Thyroid gland (tissue), 4 donors: ENCODE data around the gene ZNF621.

Source experiments
- POLR2A ChIP-seq, 2 donors: fragments of 450-650 bp; IDR thresholded peaks; one replicate each; pipeline ENCODE4 v1.6.1; 2017; ENCODE audit warnings: antibody characterized with exemption in 2 of 2, mild to moderate bottlenecking in 2 of 2, moderate library complexity in 1 of 2
- TF ChIP-seq, protein P1 (sequence below), 6 experiments: fragments of 200-600 bp in 3 of 6; fragments of 450-650 bp in 3 of 6; sonication (generic) in 3 of 6; IDR thresholded peaks; one replicate each; pipeline ENCODE4 v1.5.1; 2016 to 2019; ENCODE audit warnings: antibody characterized with exemption in 6 of 6, mild to moderate bottlenecking in 2 of 6, inconsistent platforms in 1 of 6, moderate library complexity in 1 of 6

DNA sequence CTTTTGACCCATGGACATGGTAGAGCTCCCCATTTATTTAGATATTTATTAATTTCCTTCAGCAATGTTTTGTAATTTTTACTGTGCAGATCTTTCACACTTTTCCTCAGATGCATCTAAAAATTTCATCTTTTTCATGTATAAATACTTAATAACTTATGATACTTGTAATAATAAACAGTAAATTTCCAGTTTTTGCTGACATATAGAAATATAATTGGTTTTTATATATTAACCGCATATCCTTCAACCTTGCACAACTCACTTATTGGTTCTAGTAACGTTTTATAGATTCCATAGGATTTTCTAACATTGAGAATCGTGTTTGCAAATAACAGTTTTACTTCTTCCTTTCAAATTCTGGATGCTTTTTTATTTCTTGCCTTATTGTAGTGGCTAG lies 3.5 kb upstream of the ZNF621 start:
- TF ChIP-seq, protein P1, sequence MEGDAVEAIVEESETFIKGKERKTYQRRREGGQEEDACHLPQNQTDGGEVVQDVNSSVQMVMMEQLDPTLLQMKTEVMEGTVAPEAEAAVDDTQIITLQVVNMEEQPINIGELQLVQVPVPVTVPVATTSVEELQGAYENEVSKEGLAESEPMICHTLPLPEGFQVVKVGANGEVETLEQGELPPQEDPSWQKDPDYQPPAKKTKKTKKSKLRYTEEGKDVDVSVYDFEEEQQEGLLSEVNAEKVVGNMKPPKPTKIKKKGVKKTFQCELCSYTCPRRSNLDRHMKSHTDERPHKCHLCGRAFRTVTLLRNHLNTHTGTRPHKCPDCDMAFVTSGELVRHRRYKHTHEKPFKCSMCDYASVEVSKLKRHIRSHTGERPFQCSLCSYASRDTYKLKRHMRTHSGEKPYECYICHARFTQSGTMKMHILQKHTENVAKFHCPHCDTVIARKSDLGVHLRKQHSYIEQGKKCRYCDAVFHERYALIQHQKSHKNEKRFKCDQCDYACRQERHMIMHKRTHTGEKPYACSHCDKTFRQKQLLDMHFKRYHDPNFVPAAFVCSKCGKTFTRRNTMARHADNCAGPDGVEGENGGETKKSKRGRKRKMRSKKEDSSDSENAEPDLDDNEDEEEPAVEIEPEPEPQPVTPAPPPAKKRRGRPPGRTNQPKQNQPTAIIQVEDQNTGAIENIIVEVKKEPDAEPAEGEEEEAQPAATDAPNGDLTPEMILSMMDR (IDR thresholded peaks at IDR 0.05), result no peak
- no peak for TF ChIP-seq POLR2A (IDR thresholded peaks at IDR 0.05)
